GM23338 (cell line): ENCODE data around the gene SHB. TPM values are rescaled to one million over a fixed set of nuclear protein-coding genes. Genes with fewer than 3 reads are reported as not detected.

Experiments
- ATAC-seq: fragments of 200-7000 bp; cut with Tn5 transposase; 3 replicates; pipeline ENCODE4 v1.9.1; 2020
- DNase-seq: peaks from one replicate; pipeline ENCODE4 v3.0.0-alpha.2; 2015; ENCODE audit warnings: low spot score
- H2AFZ ChIP-seq: fragments of 200-600 bp; sonication (generic); 2 replicates; pipeline ENCODE4 v1.8.0; 2016; ENCODE audit warnings: antibody characterized with exemption, mild to moderate bottlenecking, moderate library complexity
- H3F3A ChIP-seq: fragments of 200-600 bp; sonication (generic); replicated peaks from 2 replicates; pipeline ENCODE4 v1.8.0; 2017; ENCODE audit warnings: antibody characterized with exemption, mixed run types, low read depth
- H3K27ac ChIP-seq: fragments of 200-600 bp; sonication (generic); 2 replicates; pipeline ENCODE4 v1.6.1; 2016; ENCODE audit warnings: low read depth
- H3K27me3 ChIP-seq: fragments of 200-600 bp; sonication (generic); 2 replicates; pipeline ENCODE4 v1.8.0; 2016; ENCODE audit warnings: mild to moderate bottlenecking, mixed run types, moderate library complexity; ENCODE audit not compliant: insufficient read depth
- H3K36me3 ChIP-seq: fragments of 200-600 bp; sonication (generic); 2 replicates; pipeline ENCODE4 v1.8.0; 2016; ENCODE audit warnings: mild to moderate bottlenecking; ENCODE audit not compliant: insufficient read depth
- H3K4me1 ChIP-seq: fragments of 200-600 bp; sonication (generic); 2 replicates; pipeline ENCODE4 v1.8.0; 2016; ENCODE audit warnings: mild to moderate bottlenecking, moderate library complexity; ENCODE audit not compliant: insufficient read depth
- H3K4me2 ChIP-seq: fragments of 200-600 bp; sonication (generic); 2 replicates; pipeline ENCODE4 v1.7.1; 2017; ENCODE audit warnings: mixed run types
- H3K4me3 ChIP-seq: fragments of 200-600 bp; sonication (generic); 2 replicates; pipeline ENCODE4 v1.6.1; 2016; ENCODE audit warnings: mixed run types
- H3K79me2 ChIP-seq: fragments of 200-600 bp; sonication (generic); replicated peaks from 2 replicates; pipeline ENCODE4 v1.8.0; 2017; ENCODE audit warnings: mild to moderate bottlenecking; ENCODE audit not compliant: insufficient read depth
- H3K9me2 ChIP-seq: fragments of 200-600 bp; sonication (generic); 2 replicates; pipeline ENCODE4 v1.8.0; 2017; ENCODE audit not compliant: insufficient read depth
- H4K20me1 ChIP-seq: fragments of 200-600 bp; sonication (generic); replicated peaks from 2 replicates; pipeline ENCODE4 v1.8.0; 2017; ENCODE audit warnings: mild to moderate bottlenecking; ENCODE audit not compliant: insufficient read depth
- H3K27ac Mint-ChIP-seq: 2 replicates; pipeline ENCODE4 v1.8.0; 2020; ENCODE audit warnings: inconsistent platforms, mild to moderate bottlenecking, moderate library complexity, mixed read lengths
- H3K27me3 Mint-ChIP-seq: 3 replicates; pipeline ENCODE4 v1.8.0; 2022; ENCODE audit warnings: low read depth, mild to moderate bottlenecking, moderate library complexity, mixed read lengths, inconsistent platforms; ENCODE audit not compliant: insufficient read depth, poor library complexity
- H3K36me3 Mint-ChIP-seq: 3 replicates; pipeline ENCODE4 v1.8.0; 2021; ENCODE audit warnings: low read depth, mild to moderate bottlenecking, inconsistent platforms, moderate library complexity, mixed read lengths
- H3K4me1 Mint-ChIP-seq: 3 replicates; pipeline ENCODE4 v1.8.0; 2020; ENCODE audit warnings: mild to moderate bottlenecking, inconsistent platforms, mixed read lengths
- H3K4me3 Mint-ChIP-seq: 3 replicates; pipeline ENCODE4 v1.8.0; 2021; ENCODE audit warnings: moderate library complexity, mild to moderate bottlenecking, inconsistent platforms, mixed read lengths
- H3K9me3 Mint-ChIP-seq: 3 replicates; pipeline ENCODE4 v1.8.0; 2020; ENCODE audit warnings: moderate library complexity, mild to moderate bottlenecking, inconsistent platforms, mixed read lengths
- CREB1 ChIP-seq: fragments of 250-450 bp; sonication (Bioruptor Pico); IDR thresholded peaks from 2 replicates; pipeline ENCODE4 v1.5.0; 2020; ENCODE audit warnings: low read depth, mild to moderate bottlenecking, moderate library complexity
- CTCF ChIP-seq, 2 experiments: fragments of 200-600 bp in 1 of 2; sonication (generic) in 1 of 2; conservative IDR thresholded peaks; 2 replicates each; pipeline versions ENCODE4 v1.5.1 to v1.6.1; 2016 to 2017; ENCODE audit warnings: antibody characterized with exemption in 2 of 2, low read depth in 2 of 2, mild to moderate bottlenecking in 2 of 2, moderate library complexity in 1 of 2
- ETS1 ChIP-seq: IDR thresholded peaks from 2 replicates; pipeline ENCODE4 v1.6.1; 2016; ENCODE audit warnings: antibody characterized with exemption
- EZH2 ChIP-seq: fragments of 200-600 bp; sonication (generic); IDR thresholded peaks from one replicate; pipeline ENCODE4 v1.8.0; 2017; ENCODE audit warnings: antibody characterized with exemption, mild to moderate bottlenecking, low read depth; ENCODE audit not compliant: unreplicated experiment
- EZH2phosphoT487 ChIP-seq: fragments of 200-600 bp; sonication (generic); IDR thresholded peaks from one replicate; pipeline ENCODE4 v1.8.1; 2018; ENCODE audit warnings: antibody characterized with exemption; ENCODE audit not compliant: unreplicated experiment
- JUNB ChIP-seq: IDR thresholded peaks from one replicate; pipeline ENCODE4 v1.6.1; 2016; ENCODE audit warnings: antibody characterized with exemption; ENCODE audit not compliant: unreplicated experiment
- NANOG ChIP-seq: IDR thresholded peaks from 2 replicates; pipeline ENCODE4 v1.6.1; 2016; ENCODE audit warnings: antibody characterized with exemption, borderline replicate concordance
- POLR2AphosphoS5 ChIP-seq: IDR thresholded peaks from 2 replicates; pipeline ENCODE4 v1.6.1; 2016; ENCODE audit warnings: antibody characterized with exemption, low read depth
- REST ChIP-seq: IDR thresholded peaks from one replicate; pipeline ENCODE4 v1.6.1; 2018; ENCODE audit warnings: antibody characterized with exemption; ENCODE audit not compliant: unreplicated experiment
- STAT1 ChIP-seq: IDR thresholded peaks from one replicate; pipeline ENCODE4 v1.6.1; 2016; ENCODE audit warnings: antibody characterized with exemption; ENCODE audit not compliant: unreplicated experiment
- ZNF114 ChIP-seq: fragments of 250-450 bp; sonication (Bioruptor Pico); IDR thresholded peaks from 2 replicates; pipeline ENCODE4 v1.5.0; 2020; ENCODE audit warnings: mild to moderate bottlenecking, moderate library complexity
- ZNF331 ChIP-seq: fragments of 250-450 bp; sonication (Bioruptor Pico); IDR thresholded peaks from 2 replicates; pipeline ENCODE4 v1.5.0; 2020; ENCODE audit warnings: low read depth, mild to moderate bottlenecking, moderate library complexity
- ZNF462 ChIP-seq: fragments of 250-450 bp; sonication (Bioruptor Pico); IDR thresholded peaks from 2 replicates; pipeline ENCODE4 v1.5.0; 2020; ENCODE audit warnings: mild to moderate bottlenecking, moderate library complexity
- polyA plus RNA-seq: library from polyadenylated mRNA; unstranded; fragments of >200 nt; fragmentation: Nextera tagmentation; extraction: Ambion mirVana; gene quantifications from 2 replicates; pipeline ENCODE4 v1.2.1, GENCODE V29; 2016
- total RNA-seq: library from RNA; depleted of rRNA; stranded (reverse); fragments of >200 nt; shearing (Covaris generic); gene quantifications from 2 replicates; pipeline ENCODE4 v1.2.3, GENCODE V29; 2014

SHB gene
- total and polyA plus RNA-seq, 2 experiments from 2014 or later = 1.5 to 14.0 TPM

GRCh38 chr9:37979844-37980243 lies 89.2 kb downstream of the SHB start:
- Histone ChIP-seq H3K79me2 (no peaks in the 10 kb centered on the region), H3K27me3 (no peaks in the 10 kb centered on the region), H3K4me3 (no peak overlapping the region), H4K20me1 (no peaks in the 10 kb centered on the region), H3K4me2 (no peak overlapping the region), H3F3A (no peaks in the 10 kb centered on the region), H3K36me3 (no peaks in the 10 kb centered on the region), H3K9me2 (no peaks in the 10 kb centered on the region), H3K4me1 (no peaks in the 10 kb centered on the region), H3K27ac (no peak overlapping the region), H2AFZ (no peak overlapping the region)
- ATAC-seq (no peak), DNase-seq (no peak)
- TF ChIP-seq ETS1 (no peak), CREB1 (CRISPR knock-in tag) (no peak), EZH2phosphoT487 (no peak), STAT1 (no peak), CTCF (conservative IDR thresholded peaks at IDR 0.05; ENCODE audit: low read depth in 2 of 2) (no peak), REST (no peak), JUNB (no peak), NANOG (no peak), ZNF462 (CRISPR knock-in tag) (no peak), POLR2AphosphoS5 (no peak), EZH2 (no peak), ZNF114 (CRISPR knock-in tag) (no peak), ZNF331 (CRISPR knock-in tag) (no peak)
- Mint-ChIP-seq H3K36me3 (peaks cover 4% of the 10 kb centered on the region; the same call in 2 of the 3 replicates), H3K27me3 (no peaks in the 10 kb centered on the region), H3K4me3 (no peak overlapping the region), H3K27ac (no peak overlapping the region), H3K4me1 (peaks cover 2% of the 10 kb centered on the region; the same call in 2 of the 3 replicates), H3K9me3 (no peaks in the 10 kb centered on the region; the same call in 2 of the 3 replicates)
